Measurements from ENCODE around the gene TRIP13.
"Not testable (repeated sequence)": the region's sequence is repeated elsewhere in the genome, so short reads cannot be mapped to it uniquely, and the experiment has no call there.

Gene TRIP13

DNA sequence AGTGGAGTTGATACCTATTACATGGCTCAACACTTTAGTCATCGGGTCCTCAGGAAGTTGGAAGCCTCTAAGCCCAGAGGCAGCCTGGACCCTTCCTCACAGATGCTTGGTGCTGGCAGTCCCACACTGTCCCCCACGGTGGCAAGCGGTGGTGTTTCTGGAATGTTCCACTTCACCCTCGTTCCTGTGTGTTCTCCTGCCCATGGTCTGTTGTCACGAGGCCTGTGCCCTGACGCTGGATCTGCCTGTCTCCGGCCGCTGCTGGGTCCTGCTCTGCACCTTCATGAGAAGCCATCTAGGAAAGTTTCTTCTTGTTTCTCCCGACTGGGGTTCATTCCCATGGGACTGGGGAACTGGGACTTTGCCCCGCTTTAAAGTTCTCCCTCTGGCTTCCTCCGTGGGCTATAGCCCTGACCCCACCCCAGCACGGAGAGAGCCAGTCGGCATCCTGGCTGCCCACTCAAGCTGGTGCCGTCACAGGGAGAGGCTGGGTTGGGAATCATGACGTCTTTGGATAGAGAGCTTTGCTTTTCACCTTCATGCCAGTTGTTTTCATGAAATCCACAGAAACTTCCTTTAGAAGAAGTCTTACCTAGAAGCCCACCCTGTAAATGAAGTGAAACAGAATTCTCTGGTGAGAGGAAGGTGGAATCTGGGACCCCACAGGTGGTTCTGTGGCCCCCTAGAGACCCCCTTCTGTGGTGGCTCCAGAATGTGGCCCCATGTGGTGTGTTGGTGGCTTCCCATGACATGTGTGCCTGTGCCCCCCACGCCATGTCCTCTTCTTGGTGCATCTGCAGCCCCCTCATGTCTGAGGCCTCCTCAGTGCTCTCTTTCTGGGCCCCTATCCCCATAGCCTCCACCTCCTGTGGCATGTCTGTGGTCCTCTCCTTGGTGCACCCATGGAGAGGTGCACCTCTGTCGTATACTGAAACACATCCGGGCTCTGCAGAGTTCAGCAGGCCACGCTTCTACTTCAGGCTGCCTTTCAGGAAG is 43.8 kb downstream of the TRIP13 start:
- Histone ChIP-seq H3K4me2 (ENCODE audit: low read length) (no peak overlapping the region), H3K9ac (ENCODE audit: low read length) (no peak overlapping the region), H3K79me2 (ENCODE audit: low read length) (no peaks in the 10 kb centered on the region), H3K36me3 (replicated peaks; ENCODE audit: low read depth, low read length) (no peaks in the 10 kb centered on the region), H2AFZ (ENCODE audit: low read depth, low read length) (no peak overlapping the region), H3K27ac (ENCODE audit: low read length) (no peak overlapping the region), H3K4me3 (ENCODE audit: low read length) (no peak overlapping the region), H3K4me1 (ENCODE audit: low read length) (peaks cover 8% of the 10 kb centered on the region), H3K27me3 (ENCODE audit: low read depth, low read length) (no peaks in the 10 kb centered on the region), H4K20me1 (ENCODE audit: insufficient read depth, low read length) (no peaks in the 10 kb centered on the region), H3K9me3 (ENCODE audit: insufficient read depth, low read length) (no peaks in the 10 kb centered on the region)
- TF ChIP-seq, protein P1, sequence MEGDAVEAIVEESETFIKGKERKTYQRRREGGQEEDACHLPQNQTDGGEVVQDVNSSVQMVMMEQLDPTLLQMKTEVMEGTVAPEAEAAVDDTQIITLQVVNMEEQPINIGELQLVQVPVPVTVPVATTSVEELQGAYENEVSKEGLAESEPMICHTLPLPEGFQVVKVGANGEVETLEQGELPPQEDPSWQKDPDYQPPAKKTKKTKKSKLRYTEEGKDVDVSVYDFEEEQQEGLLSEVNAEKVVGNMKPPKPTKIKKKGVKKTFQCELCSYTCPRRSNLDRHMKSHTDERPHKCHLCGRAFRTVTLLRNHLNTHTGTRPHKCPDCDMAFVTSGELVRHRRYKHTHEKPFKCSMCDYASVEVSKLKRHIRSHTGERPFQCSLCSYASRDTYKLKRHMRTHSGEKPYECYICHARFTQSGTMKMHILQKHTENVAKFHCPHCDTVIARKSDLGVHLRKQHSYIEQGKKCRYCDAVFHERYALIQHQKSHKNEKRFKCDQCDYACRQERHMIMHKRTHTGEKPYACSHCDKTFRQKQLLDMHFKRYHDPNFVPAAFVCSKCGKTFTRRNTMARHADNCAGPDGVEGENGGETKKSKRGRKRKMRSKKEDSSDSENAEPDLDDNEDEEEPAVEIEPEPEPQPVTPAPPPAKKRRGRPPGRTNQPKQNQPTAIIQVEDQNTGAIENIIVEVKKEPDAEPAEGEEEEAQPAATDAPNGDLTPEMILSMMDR (IDR thresholded peaks at IDR 0.05; ENCODE audit: low read depth, low read length) = no peak
- no peak for TF ChIP-seq EZH2phosphoT487 (IDR thresholded peaks at IDR 0.05; ENCODE audit: low read depth)

DNA sequence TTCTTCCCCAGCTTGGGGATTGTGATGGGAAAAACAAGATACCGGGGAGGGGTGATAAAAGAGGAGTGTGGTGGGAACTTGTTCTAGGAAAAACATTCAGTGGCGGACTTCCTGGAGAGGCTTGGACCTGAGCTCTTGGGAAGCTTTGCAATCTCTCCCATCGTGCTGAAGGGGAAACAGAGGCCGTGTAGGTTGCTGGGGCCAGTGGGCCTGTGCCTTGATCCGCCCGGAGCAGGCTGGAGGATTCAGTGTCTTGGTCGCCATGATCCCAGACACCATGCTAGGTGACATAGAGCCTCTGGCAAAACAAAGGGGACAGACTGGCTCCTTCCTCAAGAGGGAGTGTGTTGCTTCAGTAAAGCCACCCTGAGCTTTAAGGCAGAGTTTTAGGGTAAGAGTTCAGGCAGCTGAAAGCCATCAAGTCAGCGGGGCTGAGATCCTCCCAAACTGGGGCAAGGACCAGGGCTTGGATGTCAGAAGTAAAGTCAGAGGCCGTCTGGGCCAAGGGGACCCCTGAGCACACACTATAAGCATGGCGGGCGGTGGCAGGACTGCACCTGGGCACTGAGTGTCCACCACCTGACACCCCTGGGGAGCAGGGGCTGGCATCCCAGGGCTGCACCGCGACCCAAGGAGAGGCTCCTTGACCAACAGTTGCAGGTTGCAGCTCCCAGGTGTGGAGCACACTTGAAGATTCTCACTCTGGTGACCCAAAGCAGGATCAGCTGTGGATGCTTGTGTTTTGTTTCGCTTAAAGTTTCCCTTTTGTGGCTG is 44.7 kb downstream of the TRIP13 start:
- H3K79me2 ChIP-seq (ENCODE audit: low read length) = no peaks in the 10 kb centered on the region
- no peaks in the 10 kb centered on the region for H4K20me1 ChIP-seq (ENCODE audit: insufficient read depth, low read length)
- TF ChIP-seq, protein P1 (IDR thresholded peaks at IDR 0.05; ENCODE audit: low read depth, low read length) = no peak
- TF ChIP-seq EZH2phosphoT487 (IDR thresholded peaks at IDR 0.05; ENCODE audit: low read depth) = no peak
- H3K9me3 ChIP-seq (ENCODE audit: insufficient read depth, low read length) = no peaks in the 10 kb centered on the region
- H3K4me1 ChIP-seq (ENCODE audit: low read length) = peaks cover 8% of the 10 kb centered on the region
- H3K9ac ChIP-seq (ENCODE audit: low read length) = no peak overlapping the region
- H3K4me2 ChIP-seq (ENCODE audit: low read length) = no peak overlapping the region
- H3K27me3 ChIP-seq (ENCODE audit: low read depth, low read length) = no peaks in the 10 kb centered on the region
- no peak overlapping the region for H2AFZ ChIP-seq (ENCODE audit: low read depth, low read length)
- H3K36me3 ChIP-seq (replicated peaks; ENCODE audit: low read depth, low read length) = no peaks in the 10 kb centered on the region
- H3K4me3 ChIP-seq (ENCODE audit: low read length) = no peak overlapping the region
- H3K27ac ChIP-seq (ENCODE audit: low read length) = no peak overlapping the region

- Histone ChIP-seq H3K9ac (ENCODE audit: low read length) (no peak overlapping the region), H2AFZ (ENCODE audit: low read depth, low read length) (no peak overlapping the region), H3K4me1 (ENCODE audit: low read length) (no peaks in the 10 kb centered on the region), H3K27me3 (ENCODE audit: low read depth, low read length) (peaks cover 7% of the 10 kb centered on the region; the same call in 1 of the 2 replicates), H3K36me3 (replicated peaks; ENCODE audit: low read depth, low read length) (no peaks in the 10 kb centered on the region), H3K4me2 (ENCODE audit: low read length) (no peak overlapping the region), H3K4me3 (ENCODE audit: low read length) (no peak overlapping the region), H3K27ac (ENCODE audit: low read length) (no peak overlapping the region), H3K9me3 (ENCODE audit: insufficient read depth, low read length) (no peaks in the 10 kb centered on the region), H3K79me2 (ENCODE audit: low read length) (no peaks in the 10 kb centered on the region), H4K20me1 (ENCODE audit: insufficient read depth, low read length) (no peaks in the 10 kb centered on the region)
- no peak for TF ChIP-seq EZH2phosphoT487 (IDR thresholded peaks at IDR 0.05; ENCODE audit: low read depth)
- TF ChIP-seq, protein P1 (IDR thresholded peaks at IDR 0.05; ENCODE audit: low read depth, low read length) = no peak
Observed at GRCh38 chr5:939368-939767, 46.7 kb downstream of the TRIP13 start.

DNA sequence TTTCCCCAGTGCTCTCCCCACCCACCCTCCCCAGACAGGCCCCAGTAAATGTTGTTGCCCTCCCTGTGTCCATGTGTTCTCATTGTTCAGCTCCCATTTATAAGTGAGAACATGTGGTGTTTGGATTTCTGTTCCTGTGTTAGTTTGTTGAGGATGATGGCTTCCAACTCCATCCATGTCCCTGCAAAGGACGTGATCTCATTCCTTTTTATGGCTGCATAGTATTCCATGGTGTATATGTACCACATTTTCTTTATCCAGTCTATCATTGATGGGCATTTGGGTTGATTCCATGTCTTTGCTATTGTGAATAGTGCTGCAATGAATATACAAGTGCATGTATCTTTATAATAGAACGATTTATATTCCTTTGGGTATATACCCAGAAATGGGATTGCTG is 48.1 kb downstream of the TRIP13 start:
- not testable (repeated sequence) for H3K79me2 ChIP-seq (ENCODE audit: low read length); H3K36me3 ChIP-seq (replicated peaks; ENCODE audit: low read depth, low read length); H3K27me3 ChIP-seq (ENCODE audit: low read depth, low read length); H3K4me1 ChIP-seq (ENCODE audit: low read length); H3K9ac ChIP-seq (ENCODE audit: low read length); H3K4me2 ChIP-seq (ENCODE audit: low read length); H2AFZ ChIP-seq (ENCODE audit: low read depth, low read length); H3K9me3 ChIP-seq (ENCODE audit: insufficient read depth, low read length); H4K20me1 ChIP-seq (ENCODE audit: insufficient read depth, low read length); H3K27ac ChIP-seq (ENCODE audit: low read length); H3K4me3 ChIP-seq (ENCODE audit: low read length)
